ENCODE results near the gene TEKT5.
"Not testable (repeated sequence)": the region's sequence is repeated elsewhere in the genome, so short reads cannot be mapped to it uniquely, and the experiment has no call there.

TEKT5 gene

GRCh38 chr16:10657925-10658324, 36.8 kb downstream of the TEKT5 start:
- no peak for DNase-seq

DNA sequence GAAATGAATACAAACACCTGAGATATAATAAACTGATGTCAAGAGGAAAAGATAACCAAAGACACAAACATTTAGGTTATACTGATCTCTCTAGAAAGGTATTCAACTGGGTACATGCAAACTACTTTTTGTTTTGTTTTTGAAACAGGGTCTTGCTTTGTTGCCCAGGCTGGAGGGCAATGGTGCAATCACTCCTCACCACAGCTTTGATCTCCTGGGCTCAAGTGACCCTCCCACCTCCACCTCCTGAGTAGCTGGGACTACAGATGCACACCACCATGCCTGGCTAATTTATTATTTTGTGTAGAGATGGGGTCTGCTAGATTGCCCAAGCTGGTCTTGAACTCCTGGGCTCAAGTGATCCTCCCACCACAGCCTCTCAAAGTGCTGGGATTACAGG, 38.1 kb downstream of the TEKT5 start:
- no peak for DNase-seq

GRCh38 chr16:10655415-10655977, 39.2 kb downstream of the TEKT5 start:
- DNase-seq = no peak

DNA sequence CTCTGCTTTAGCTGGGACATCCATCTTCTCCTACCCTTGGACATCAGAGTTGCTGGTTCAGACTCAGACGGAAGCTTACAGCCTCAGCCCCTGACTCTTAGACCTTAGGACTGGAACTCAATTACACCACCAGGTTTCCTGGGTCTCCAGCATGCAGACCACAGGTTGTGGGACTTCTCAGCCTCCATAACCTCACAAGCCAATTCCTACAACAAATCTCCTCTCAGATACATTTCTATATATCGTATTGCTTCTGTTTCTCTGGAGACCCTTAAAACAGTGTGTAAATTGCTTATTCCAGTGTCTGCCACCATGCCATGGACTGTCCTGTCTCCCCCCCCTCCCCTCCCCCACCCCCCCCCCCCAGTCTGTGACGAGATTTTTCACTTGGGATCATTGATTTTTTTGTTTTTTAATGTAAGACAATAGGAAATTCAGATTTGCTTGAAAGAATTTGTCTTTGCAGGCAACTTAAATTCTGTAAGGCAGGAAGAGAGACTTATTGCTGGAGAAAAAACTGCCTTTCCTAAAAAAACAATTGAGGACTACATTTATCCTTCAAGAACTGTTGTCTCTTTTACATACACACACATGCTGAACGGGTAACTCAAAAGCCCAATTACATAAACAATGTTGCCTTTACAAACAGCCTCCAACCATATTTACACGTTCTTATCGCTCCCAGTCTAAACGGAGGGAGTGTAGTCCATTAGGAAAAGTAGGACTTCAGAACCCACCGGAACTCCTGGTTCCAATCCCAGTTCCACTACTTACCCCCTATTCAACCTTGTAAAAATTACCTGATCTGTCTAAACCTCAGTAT, 39.9 kb downstream of the TEKT5 start:
- DNase-seq = no peak

DNA sequence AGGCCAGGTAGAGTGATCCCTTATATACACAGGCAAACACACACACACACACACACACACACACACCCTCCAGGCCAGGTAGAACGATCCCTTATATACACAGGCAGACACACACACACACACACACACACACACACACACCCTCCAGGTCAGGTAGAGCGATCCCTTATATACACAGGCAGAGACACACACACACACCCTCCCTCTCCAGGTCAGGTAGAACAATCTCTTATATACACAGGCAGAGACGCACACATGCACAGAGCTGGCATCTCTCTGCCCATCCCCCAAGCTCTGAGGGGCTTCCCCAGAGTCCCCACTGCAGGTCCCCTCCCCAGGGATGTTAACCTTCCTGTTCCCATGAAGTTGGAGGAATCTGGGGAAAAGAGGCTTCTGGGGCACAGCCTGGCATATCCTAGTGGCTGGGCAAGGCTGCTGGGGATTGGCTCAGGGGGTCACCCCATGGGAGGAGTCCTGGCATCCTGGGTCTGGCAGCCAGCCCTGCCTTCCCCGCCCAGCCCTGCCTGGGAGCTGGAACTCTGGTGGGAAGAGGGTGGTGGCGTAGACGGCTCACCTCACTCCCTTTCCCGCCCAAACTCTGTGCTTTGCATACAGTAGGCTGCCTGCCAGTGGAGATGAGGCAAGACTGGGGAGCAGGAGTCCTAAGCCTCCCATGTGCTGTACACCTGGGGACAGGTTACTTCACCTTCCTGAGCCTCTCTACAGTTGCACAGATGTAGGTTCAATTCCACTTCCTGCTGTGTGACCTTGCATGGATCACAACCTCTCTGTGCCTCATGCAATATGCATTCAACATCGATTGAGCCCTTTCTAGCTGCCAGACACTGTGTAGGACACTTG, 41.8 kb downstream of the TEKT5 start:
- DNase-seq = no peak

- DNase-seq = not testable (repeated sequence)
Measured at GRCh38 chr16:10649098-10649497, 45.6 kb downstream of the TEKT5 start.

DNA sequence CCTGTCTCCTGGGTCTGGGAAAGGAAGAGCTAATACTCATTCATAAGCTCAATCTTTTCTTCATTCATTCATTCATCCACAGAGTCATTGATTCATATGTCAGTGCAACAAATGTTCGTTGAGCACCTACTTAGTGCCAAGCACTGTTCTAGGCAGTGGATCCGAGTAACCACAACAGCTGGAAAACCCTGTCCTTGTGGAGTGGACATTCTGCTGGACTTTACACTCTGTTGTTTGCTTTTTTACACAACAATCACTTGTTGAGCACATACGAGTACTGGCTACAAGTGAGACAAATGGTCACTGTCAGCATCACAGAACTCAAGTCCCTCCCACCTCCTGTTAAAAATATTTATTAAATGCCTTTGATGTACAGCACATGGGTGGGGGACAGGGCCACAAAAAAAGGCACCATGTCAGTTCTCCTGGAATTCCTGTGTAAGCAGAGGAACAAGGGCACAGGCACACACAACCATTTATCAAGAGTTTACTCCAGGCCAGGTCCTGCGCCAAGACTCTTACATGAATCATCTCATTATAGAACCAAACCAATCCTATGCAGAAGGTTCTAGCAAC, 46.9 kb downstream of the TEKT5 start:
- DNase-seq = no peak

GRCh38 chr16:10647264-10647720, 47.4 kb downstream of the TEKT5 start:
- DNase-seq = no peak

DNA sequence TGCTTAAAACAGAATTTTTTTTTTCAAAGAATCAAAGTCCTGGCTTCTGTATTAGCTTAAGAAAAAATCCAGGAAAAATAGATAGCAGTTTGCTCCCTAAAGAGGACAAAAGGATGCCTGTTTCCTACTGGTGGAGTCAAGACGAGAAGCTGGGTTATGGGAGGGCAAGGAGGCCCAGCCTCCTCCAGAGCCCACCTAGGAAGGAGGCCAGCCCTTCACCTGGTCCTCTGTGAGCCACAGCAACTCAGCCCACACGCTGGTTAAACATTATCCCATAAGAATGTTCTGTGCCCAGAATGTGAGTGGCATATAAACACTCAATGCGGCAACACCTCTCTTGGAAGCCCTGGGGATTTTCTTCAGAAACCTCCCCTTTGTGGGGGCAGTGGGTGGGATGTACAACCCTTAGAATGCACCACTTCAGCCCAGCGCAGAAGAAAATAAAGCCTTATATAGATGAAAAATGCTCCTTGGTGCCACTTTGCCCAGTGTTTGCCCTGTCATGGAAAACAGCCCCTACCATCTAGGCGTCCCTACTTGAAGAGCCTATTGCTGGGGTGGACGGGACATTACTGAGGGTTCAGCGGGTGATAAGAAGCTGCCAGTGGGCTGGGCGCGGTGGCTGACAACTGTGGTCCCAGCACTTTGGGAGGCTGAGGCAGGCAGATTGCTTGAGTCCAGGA, 48.0 kb downstream of the TEKT5 start:
- DNase-seq = no peak

DNA sequence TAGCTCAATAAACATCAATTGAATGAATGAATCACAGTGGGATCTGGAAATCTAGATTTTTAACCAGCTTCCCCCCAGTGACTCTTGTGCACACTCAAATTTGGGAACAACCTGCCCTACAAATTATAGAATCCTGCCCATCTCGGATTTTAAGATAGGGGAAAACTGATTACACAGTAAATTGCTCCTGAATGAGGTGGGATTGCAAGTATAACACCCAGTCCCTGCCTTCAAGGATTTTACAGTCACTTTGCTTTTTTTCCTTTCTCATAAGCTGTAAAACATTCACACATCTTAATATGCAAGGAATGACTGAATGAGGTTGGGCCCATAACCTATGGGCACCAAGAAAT, 48.5 kb downstream of the TEKT5 start:
- DNase-seq = no peak

GRCh38 chr16:10644092-10644491, 50.6 kb downstream of the TEKT5 start:
- DNase-seq = no peak

DNA sequence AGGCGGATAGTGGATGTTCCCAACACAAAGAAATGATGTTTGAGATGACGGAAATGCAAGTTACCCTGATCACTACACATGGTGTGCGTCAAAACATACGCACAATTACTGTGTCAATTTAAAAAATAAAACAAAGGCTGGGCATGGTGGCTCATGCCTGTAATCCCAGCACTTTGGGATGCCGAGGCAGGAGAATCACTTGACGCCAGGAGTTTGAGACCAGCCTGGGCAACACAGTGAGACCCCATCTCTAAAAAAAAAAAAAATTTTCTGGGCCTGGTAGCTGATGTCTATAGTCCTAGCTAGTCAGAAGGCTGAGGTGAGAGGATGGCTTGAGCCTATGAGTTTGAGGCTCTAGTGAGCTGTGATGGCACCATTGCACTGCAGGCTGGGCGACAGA, 51.8 kb downstream of the TEKT5 start:
- DNase-seq = no peak

DNA sequence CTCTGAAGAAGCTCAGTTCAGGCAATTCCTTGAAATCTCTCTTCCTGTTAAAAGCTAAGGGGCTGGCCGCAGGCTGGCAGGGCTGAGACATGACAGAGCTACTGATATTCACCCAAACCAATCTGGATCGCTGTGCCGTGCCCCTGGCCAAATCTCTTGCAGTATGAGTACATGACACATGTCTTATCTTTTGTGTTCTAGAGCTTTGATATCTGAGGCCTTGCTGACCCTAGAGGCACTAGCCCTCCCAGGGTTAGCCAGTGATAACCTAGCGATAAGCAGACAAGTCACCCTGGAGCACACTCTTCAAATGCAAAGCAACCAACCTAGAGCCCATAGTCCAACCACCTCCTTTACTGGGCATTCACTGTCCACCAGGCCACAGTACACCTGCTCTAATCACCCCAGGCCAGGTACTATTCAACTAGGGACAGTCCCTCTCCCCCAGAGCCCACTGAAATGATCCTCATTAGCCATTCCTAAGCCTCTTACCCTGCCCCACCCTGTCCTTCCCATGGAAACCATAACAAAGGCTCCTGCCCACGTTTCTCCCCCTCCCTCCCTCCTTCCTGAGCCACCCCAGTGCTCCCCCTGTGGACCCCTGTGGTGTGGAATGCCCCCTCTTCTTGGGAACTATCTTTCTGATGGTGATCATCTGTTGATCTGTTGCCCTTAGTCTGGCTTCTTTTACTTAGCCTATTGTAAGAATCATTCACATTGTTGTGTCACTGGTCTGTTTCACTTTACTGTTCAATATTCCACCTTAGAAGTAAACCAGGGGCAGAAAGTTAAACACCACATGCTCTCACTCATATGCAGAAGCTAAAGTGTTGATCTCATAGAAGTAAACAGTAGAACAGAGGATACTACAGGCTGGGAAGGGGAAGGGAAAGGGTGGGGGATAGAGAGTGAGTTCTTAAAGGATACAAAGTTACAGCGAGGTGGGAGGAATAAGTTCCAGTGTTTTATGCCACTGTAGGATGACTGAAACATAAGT, 52.5 kb downstream of the TEKT5 start:
- DNase-seq = no peak

DNA sequence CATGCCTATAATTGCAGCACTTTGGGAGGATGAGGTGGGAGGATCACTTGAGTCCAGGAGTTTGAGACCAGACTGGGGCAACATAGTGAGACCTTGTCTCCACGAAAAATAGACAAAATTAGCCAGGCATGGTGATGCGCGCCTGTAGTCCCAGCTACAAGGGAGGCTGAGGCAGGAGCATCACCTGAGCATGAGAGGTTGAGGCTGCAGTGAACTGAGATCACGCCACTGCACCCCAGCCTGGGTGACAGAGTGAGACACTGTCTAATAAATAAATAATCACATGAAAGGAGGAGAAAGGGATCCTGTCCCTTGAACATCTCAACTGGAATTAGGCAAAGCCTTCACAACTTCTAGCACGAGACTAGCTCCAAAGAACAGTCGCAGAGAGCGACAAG, 53.2 kb downstream of the TEKT5 start:
- no peak for DNase-seq

- DNase-seq = no peak
Measured at GRCh38 chr16:10640934-10641333, 53.8 kb downstream of the TEKT5 start.

GRCh38 chr16:10638101-10638500, 56.6 kb downstream of the TEKT5 start:
- DNase-seq = no peak

GRCh38 chr16:10637337-10638037, 57.2 kb downstream of the TEKT5 start:
- no peak for DNase-seq

- no peak for DNase-seq
Measured at GRCh38 chr16:10635365-10636021, 59.2 kb downstream of the TEKT5 start.

- DNase-seq = not testable (repeated sequence)
Measured at GRCh38 chr16:10633429-10633828, 61.3 kb downstream of the TEKT5 start.

- DNase-seq = no peak
Measured at GRCh38 chr16:10631886-10632285, 62.8 kb downstream of the TEKT5 start.
